Thoracic aorta (tissue), 2 donors: Measurements from ENCODE around the gene EIF4A3. TPM values are rescaled to one million over a fixed set of nuclear protein-coding genes. Genes with fewer than 3 reads are reported as not detected.

Experiments used
- ATAC-seq: fragments of 150-250 bp; one replicate; pipeline ENCODE4 v1.8.0; 2017; ENCODE audit warnings: low read depth; ENCODE audit not compliant: insufficient number of reproducible peaks, low FRiP score
- DNase-seq: peaks from one replicate; pipeline ENCODE4 v3.0.0-alpha.2; 2020; ENCODE audit warnings: low spot score
- H3K27ac ChIP-seq, 2 donors: fragments of 200-600 bp; sonication (generic); 1 replicate in 1 of 2; 2 replicates in 1 of 2; pipeline ENCODE4 v1.5.1; 2016; ENCODE audit warnings: mild to moderate bottlenecking in 2 of 2, moderate library complexity in 2 of 2
- H3K27me3 ChIP-seq: fragments of 200-600 bp; sonication (generic); replicated peaks from 2 replicates; pipeline ENCODE4 v1.6.0; 2016; ENCODE audit warnings: mild to moderate bottlenecking; ENCODE audit not compliant: insufficient read depth
- H3K36me3 ChIP-seq: fragments of 200-600 bp; sonication (generic); one replicate; pipeline ENCODE4 v1.5.1; 2016
- H3K4me1 ChIP-seq, 2 donors: fragments of 200-600 bp; sonication (generic); 1 replicate in 1 of 2; 2 replicates in 1 of 2; pipeline versions ENCODE4 v1.5.1 to v1.6.0; 2016; ENCODE audit warnings: low read depth in 2 of 2, mild to moderate bottlenecking in 1 of 2; ENCODE audit not compliant: control insufficient read depth in 1 of 2
- H3K4me3 ChIP-seq: fragments of 200-600 bp; sonication (generic); 2 replicates; pipeline ENCODE4 v1.5.1; 2016; ENCODE audit warnings: mild to moderate bottlenecking
- H3K9me3 ChIP-seq: fragments of 200-600 bp; sonication (generic); 2 replicates; pipeline ENCODE4 v1.5.1; 2016
- CTCF ChIP-seq: fragments of 200-600 bp; sonication (generic); IDR thresholded peaks from one replicate; pipeline ENCODE4 v1.5.1; 2019; ENCODE audit warnings: antibody characterized with exemption
- total RNA-seq, 2 donors: library from RNA; depleted of rRNA; stranded (reverse); fragments of >200 nt; gene quantifications; one replicate each; pipeline versions ENCODE4 v1.1.0 to v1.2.3, GENCODE V29; 2016

The EIF4A3 gene
- total RNA-seq, 2 donors from 2014 or later, result 32.6 to 39.4 TPM

- Histone ChIP-seq H3K27ac (no peak overlapping the region), H3K4me1 (no peaks in the 10 kb centered on the region), H3K4me3 (no peak overlapping the region), H3K27me3 (no peaks in the 10 kb centered on the region), H3K36me3 (peaks cover 63% of the 10 kb centered on the region), H3K9me3 (no peaks in the 10 kb centered on the region)
- no peak for DNase-seq
- ATAC-seq, result no peak
- no peak for TF ChIP-seq CTCF
Measured at GRCh38 chr17:80138856-80139426, 8.0 kb downstream of the EIF4A3 start.

- Histone ChIP-seq H3K4me1 (no peaks in the 10 kb centered on the region), H3K9me3 (no peaks in the 10 kb centered on the region), H3K27me3 (no peaks in the 10 kb centered on the region), H3K27ac (no peak overlapping the region), H3K4me3 (no peak overlapping the region), H3K36me3 (peaks cover 57% of the 10 kb centered on the region)
- TF ChIP-seq CTCF, result no peak
- ATAC-seq (no peak), DNase-seq (no peak)
Measured at GRCh38 chr17:80137131-80137530, 9.8 kb downstream of the EIF4A3 start.

- no peak overlapping the region for H3K4me3 ChIP-seq
- peaks cover 44% of the 10 kb centered on the region for H3K36me3 ChIP-seq
- no peak overlapping the region for H3K27ac ChIP-seq
- H3K9me3 ChIP-seq, result no peaks in the 10 kb centered on the region
- no peaks in the 10 kb centered on the region for H3K27me3 ChIP-seq
- no peaks in the 10 kb centered on the region for H3K4me1 ChIP-seq
- no peak for DNase-seq
- TF ChIP-seq CTCF, result no peak
- no peak for ATAC-seq
Measured at GRCh38 chr17:80133626-80133970, 13.3 kb downstream of the EIF4A3 start.

- ATAC-seq, result no peak
- H3K36me3 ChIP-seq, result peaks cover 39% of the 10 kb centered on the region
- TF ChIP-seq CTCF, result no peak
Measured at GRCh38 chr17:80132906-80133625, 13.9 kb downstream of the EIF4A3 start.

GRCh38 chr17:80130992-80131391, 15.9 kb downstream of the EIF4A3 start:
- H3K9me3 ChIP-seq, result no peaks in the 10 kb centered on the region
- no peak overlapping the region for H3K27ac ChIP-seq
- no peaks in the 10 kb centered on the region for H3K4me1 ChIP-seq
- no peaks in the 10 kb centered on the region for H3K27me3 ChIP-seq
- DNase-seq, result no peak
- no peak overlapping the region for H3K4me3 ChIP-seq
- TF ChIP-seq CTCF, result no peak
- no peak for ATAC-seq
- peaks cover 22% of the 10 kb centered on the region for H3K36me3 ChIP-seq

More at GRCh38 chr17:80132906-80133625, 13.9 kb downstream of the EIF4A3 start:
- Histone ChIP-seq H3K27ac (no peak overlapping the region), H3K27me3 (no peaks in the 10 kb centered on the region), H3K4me3 (no peak overlapping the region), H3K9me3 (no peaks in the 10 kb centered on the region), H3K4me1 (no peaks in the 10 kb centered on the region)
- DNase-seq, result no peak
